SHP77 treated with DMSO at 0.1 percent for 48 hours (cell line): ENCODE data around the gene CTNS.
A peak's percentile ranks its signal among the peaks of the same experiment; 100 is the strongest.

Source experiments
- DNase-seq: peaks from one replicate; lab custom pipeline; 2025; lab: John Stamatoyannopoulos, UW

Gene CTNS

DNA sequence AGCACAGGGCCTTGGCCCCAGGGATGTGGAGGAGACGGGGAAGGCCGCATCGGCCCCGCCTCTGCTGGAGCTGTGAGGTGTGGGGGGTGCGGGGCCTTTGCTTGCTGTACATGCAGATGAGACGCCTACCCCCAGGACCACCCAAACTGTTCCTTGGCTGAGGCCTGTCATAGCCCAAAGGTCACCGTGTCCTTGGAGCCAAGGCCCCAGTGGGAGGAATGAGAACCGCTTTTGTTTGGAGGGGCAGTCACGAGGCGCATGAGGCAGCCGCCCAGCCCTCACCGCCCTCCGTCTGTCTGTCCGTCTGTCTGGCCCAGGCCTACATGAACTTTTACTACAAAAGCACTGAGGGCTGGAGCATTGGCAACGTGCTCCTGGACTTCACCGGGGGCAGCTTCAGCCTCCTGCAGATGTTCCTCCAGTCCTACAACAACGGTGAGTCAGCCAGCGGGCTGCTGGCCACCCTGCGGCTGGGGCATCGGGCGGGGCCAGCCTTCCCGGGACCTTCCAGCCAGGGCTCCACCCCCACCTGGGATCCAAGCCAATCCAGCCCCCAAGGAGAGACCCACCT, 23.1 kb downstream of the CTNS start:
- no peak for DNase-seq

DNA sequence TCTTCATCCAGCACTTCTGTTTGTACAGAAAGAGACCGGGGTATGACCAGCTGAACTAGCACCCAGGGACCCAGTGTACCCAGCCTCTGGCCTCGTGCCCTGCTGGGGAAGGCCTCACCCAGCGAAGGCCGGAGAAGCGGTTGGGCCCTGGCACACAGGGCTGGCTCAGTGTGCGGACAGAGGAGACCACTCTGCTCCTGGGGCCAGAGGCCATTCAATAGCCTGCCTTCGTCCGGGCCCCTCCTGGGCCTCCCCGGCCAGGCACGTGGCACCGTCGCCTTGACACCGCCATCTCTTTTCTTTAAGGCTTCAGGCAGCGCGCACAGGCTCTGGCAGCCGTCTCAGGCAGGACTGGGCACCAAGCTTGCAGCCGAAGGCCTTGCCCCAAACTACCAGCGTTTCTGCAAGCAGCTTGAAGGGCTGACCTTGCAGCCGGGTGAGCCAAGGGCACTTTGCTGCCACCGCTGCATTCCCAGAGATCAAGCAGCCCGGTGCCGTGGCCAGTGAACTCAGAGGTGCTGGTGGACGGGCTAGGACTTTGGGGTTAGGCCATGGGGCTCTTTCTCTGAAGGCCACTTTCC, 23.8 kb downstream of the CTNS start:
- no peak for DNase-seq

DNA sequence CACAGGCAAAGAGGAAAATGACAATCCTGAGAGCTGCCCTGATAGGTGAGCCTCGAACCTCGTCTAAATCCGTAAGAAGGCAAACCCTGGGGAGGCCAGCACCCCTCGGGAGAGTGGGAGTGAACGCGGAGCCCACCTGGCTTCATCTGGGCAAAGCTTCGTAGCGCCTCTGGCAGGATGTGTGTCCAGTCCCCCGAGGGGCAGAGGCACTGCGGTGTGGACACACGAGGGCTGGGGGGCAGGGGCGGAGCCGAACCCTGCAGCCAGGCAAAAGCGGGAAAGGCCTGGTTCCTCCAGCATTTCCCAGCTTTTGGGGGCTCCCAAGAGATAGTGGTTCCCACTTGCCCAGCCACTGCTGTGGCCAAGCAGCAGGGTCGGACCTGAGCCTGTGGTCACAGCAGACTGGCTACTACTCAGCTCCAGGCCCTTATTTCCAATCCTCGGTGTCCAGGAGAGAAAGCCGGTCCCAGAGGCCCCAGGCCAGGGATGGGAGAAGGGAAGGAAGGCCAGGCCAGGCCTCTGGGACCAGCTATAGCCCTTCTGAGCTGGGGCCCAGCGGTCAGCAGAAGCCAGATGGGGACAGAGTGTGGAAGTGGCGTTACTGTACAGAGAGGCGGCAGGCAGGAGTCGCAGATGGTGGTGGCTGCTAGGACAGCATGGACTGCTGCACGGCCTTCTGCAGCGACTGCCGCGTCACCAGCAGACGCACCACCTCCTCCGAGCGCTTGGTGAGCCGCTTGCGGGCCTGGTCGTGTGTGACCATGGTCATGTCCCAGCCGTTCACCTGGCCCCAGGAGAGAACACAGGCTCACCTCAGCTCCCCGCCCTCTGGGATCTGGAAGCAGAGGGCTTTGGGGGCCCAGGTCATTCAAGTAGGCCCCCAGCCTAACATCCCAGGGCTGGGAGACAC, 26.8 kb downstream of the CTNS start:
- DNase-seq, result no peak

DNA sequence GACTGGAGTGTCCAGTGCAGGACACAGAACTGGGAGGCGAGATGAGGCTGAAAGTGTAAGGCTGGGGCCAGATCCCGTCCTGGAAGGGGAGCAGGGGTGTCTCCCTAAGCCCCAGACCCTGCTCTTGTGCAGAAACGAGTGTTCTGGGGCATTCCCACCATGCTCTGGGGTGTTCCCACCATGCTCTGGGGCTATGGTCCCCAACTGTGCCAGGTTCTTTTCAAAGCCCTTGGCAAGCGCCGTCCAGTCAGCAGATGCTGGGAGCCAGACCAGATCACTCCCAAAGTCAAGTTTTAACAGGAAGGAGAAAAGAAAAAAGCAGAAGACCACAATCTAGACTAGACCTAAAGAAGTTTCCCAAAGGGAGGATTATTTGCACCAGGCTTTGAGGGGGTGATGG, 29.3 kb downstream of the CTNS start:
- DNase-seq, result no peak

DNA sequence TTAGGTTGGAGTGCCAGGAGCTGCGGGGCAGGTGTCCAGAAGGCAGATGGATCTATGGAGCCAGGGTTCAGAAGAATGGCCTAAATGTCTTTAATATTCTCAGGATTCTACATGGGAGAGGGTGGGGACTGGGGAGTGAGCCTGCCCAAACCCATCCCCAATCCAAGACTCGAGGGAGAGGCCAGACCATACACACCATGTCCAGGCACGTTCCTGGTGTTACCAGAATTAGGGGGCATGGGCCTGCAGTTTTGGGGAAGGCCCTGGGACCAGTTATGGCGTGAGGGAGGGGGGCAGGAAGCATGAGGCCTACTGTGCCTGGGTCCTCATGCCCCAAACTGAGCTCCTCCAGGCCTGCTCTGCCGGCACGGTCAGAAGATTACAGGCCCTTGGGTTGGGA, 30.0 kb downstream of the CTNS start:
- DNase-seq, result no peak

DNA sequence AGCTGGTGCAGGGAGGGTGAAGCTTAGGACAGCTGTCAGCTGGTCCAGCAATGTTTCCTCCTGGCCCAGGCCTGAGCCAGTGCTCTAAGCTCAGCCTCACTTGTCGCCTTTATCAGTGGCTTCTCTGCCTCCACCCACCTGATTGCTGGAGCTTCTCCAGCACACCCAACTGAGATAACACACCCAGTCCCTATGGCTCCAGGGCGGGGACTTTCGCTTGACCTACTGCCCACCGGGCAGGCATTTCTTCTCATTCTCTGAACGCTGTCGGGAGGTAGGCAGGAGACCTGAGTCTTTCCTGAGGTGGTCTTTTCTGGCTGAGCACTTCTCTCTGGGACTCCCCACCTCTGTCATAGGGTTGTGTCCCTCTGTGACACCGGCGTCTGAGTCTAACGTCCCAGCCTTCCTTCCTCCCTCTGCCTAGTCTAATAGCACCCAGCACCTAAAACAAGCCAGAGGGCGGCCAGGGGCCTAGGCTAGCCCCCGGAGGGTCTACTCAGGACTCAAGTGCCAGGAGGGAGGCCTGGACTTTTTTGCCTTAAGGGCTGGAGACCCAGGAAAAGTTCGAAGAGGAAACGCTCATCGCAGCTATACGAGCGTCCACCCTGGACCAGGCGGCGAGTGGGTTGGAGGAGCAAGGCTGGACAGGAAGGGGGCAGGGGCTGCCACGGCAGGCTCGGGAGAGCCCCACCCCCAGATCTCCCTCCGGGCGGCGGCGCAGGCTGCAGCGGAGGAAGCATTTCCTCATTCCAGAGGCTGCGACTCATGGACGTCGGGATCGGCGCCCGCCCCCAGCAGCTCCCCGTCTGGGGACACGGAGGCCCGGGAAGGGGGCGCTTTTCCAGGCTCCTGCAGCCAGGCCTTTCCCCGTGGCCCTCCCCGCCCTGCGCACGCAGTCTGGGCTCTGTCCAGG, 31.1 kb downstream of the CTNS start:
- no peak for DNase-seq

DNA sequence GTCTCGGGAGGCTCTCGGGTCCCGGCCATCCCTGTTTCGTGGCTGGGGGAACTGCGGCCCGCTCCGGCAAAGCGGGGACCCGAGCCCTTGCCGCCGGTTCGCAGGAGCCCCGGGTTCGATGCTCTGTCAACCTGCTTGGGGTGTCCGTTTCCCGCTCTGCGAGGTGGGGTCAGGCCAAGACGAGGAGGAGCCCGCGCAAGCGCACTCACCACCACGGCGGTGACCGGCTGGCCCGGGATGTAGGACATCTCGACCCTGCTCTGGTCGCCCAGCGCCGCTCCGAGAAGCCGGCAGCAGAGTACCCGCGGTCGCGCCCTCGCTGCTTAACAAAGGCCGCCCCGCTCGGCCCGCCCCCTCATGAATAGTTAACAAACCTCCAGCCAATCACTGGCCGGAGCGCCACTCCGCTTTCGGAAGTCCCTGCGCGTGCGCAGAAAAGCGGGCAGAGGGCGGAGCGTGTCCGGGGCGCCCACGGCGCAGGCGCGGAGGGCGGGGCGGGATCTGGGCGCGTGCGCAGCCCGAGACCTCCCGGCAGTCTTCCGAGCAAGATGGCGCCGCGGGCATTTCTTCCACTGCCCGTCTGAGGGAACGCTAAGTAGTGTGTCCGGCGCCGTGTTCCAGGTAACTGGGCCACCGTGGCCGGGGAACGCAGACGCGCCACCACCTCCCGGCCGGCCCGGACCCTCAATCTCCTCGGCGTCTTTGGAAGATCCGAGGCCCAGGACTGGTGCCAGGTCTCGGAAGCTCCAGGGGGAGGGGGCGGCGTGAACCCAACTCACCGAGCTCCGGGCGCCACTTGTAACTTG, 31.9 kb downstream of the CTNS start, which contains the start of the genes EMC6 and TAX1BP3:
Gene EMC6 (plus strand): TSS at position 534 of the 806 bp plus-strand sequence. CDS start 335 bp downstream, outside the sequence.
Gene TAX1BP3 (minus strand): TSS at position 300 of the 806 bp plus-strand sequence. CDS start 52 bp downstream, at position 248.
- DNase-seq, result peak; percentile 98

DNA sequence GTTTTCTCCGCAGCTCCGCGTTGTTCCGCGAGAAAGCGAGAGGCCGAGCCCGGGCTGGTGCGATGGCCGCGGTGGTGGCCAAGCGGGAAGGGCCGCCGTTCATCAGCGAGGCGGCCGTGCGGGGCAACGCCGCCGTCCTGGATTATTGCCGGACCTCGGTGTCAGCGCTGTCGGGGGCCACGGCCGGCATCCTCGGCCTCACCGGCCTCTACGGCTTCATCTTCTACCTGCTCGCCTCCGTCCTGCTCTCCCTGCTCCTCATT, 32.5 kb downstream of the CTNS start:
- DNase-seq, result no peak

DNA sequence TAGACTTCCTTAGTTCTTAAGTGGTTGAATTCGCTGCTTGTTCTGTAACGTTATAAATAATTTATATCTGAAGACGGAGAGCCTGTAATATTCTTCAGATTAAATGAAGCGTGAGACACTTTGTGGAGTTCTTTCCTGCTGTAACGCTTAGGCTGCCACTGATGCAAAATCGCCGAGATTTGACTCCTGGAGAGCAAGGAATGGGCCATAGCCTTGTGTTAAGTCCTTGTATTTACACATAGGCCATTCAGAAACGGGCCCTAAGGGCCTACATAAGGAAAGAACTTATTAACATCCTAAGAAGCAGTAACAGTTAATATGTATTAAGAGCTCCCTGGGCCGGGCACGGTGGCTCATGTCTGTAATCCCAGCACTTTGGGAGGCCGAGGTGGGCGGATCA, 33.0 kb downstream of the CTNS start:
- no peak for DNase-seq

DNA sequence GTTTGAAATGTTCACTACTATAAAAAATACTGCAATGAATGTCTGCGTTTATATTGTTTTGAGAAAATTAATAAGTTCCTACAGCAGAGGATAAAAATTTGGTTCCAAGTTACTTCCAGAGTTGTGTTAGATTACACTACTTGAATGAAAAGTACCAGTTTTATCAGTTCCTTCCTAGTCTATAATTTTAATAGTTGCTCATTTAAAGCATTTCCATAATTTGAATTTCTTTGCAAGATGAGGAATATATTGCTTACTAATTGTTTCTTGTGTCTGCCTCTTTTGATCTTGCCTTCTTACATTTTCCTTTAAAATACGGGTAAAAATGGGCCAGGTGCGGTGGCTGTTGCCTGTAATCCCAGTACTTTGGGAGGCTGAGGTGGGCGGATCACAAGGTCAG, 36.0 kb downstream of the CTNS start:
- no peak for DNase-seq

DNA sequence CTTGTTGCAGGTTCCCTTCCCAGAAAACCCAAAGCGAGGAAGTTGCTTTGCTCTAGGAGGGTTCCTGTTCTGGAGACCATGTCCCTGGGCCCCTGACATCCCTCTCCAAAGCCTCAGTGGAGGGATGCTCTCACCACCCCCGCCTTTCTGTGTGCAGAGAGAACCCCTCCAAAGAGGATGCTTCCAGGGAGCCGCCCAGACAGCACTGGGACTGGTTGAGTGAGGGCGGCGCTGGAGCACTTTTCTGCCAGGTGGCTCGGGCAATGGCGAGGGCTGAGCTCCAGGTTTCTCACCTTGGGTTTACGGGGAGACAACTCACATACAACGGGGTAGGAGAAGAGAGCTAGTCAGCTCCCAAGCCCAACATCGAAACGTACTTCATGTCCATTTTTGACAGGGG, 39.3 kb downstream of the CTNS start:
- no peak for DNase-seq

DNA sequence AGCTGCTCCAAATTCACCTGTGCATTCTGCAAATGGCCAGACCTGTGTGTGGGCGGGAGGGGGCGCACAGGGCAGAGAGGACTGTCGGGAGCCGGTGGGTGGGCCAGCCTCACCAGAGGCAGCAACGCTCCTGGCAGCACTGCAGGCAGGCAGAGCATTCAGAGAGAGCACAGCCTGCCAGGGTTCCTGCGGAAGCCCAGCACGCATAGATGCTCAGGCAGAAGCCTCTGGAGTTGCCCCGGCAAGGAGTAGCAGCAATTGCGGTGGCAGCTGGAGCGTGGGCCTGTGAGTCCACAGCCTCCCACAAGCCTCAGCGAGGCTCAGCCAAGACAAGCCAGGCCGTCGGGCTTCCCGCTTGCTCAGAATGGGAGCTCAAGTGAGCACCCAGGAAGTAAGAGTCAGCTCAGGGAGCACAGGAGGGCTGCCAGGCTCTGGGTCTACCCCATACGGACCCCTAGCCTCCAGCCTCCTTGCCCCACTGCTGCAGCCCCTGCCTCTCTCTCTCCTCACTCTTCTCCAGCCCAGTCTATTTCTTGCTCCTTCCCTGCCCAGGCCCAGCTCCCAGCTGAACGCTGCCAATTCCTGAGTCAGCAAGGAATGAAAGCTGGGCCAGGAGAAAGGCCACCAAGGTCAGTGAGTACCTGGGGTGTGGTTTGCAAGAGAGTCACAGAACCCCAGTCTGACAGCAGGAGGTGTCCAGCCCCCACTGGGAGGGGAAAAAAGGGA, 41.7 kb downstream of the CTNS start:
- DNase-seq, result peak; percentile 60

DNA sequence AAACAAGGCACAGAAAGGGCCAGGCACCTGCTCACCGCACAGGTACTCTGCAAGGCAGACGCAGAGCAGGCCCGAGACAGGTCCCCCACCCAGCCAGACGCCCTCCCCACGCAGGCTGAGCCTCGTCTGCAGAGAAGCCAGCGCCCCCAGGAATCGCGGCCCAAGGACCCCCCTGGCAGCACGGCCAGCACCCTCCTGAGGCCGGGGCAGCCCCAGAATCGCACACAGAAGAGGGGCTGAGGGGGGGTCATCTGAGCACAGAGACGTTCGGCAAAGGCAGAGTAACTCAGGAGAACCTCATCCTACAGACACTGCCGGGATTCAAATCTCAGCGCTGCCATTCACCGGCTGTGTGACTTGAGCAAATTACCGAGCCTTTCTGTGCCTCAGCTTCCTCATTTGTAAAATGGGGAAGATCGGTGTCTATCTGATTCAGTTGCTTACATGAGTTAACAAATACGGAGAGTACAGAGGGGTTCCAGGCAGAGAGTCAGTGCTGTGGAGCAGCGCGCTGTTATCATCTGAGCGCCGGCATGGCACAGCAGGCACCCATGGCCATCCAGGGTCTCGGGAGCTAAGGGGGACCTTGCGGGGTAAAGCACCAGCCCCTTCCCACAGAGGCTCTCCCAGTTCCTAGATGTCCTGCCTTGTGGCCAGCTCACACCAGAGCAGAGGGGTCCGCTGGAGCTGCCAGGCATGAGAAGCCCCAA, 42.4 kb downstream of the CTNS start:
- no peak for DNase-seq

DNA sequence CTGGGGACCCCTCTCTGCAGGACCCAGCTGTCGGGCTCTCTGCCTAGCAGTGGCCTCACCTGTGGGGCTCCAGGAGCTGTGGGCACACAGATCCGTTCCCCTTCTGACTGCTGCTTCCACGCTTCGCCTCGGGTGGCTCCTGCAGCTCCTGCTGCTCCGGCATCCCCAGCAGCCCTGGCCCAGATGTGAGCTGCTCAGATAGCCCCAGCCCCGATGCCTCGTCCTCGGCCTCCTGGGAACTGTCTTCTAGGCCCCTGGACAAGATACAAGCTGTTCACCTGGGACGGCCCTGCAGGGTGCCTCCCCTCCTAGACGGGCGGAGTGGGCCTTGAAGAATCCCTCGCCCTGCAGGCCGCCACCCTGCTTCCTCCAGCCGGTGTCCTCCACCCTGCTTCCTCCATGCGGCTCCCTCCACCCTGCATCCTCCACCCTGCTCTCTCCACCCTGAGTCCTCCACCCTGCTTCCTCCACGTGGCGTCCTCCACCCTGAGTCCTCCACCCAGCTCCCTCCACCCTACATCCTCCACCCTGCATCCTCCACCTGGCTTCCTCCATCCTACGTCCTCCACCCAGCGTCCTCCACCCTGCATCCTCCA, 43.1 kb downstream of the CTNS start:
- no peak for DNase-seq

DNA sequence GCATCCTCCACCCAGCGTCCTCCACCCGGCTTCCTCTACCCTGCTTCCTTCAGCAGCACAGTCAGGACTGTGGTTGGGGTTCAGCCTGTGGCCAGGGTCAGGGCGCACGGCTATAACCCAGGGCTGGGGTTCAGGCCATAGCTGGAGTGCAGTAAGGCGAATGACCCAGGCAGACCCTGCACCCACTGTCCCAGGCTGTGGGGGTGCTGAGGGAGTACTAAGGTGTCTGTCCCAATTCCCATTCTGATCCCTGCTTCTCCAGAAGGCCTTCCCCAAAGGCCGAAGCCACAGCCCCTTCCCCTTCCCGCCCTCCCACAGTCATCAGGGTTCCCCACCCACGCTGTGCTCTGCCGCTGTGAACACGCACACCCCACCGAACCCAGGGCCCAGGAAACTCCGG, 44.5 kb downstream of the CTNS start:
- no peak for DNase-seq

DNA sequence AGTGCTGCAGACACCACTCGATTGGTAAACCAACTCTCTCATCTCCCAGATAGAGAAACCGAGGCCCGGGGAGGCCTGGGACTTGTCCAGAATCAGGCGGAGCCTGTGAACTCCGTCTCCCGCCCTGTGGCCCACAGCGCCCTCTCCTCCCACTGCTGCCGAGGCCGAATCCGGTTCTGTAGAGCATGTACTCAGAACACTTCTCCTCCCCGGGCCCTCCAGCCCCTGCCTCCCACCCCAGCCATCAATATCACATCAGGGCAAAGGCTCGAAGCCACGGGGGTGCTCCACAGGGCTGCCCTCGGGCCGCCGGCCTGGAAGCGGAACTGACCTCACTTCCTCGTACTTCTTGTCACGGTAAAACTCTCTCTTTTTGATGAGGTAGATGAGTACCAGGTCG, 45.0 kb downstream of the CTNS start:
- DNase-seq, result no peak

DNA sequence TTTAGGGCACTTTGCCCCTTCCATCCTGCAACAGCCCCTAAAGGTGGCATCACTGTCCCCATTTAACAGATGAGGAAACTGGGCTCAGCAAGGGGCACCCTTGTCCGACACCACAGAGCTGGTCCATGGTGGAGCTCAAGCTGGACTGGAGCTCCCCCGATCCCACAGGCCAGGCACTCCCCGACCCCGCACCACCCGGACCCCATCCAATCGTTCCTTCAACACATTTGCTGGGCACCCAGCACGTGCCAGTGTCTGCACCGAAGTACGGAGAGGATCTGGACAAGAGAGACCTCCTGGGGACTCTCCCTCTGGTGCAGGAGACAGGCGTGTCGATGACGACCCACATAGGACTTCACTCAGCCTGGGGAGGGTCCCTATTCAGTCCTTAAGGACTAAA, 45.5 kb downstream of the CTNS start:
- no peak for DNase-seq

DNA sequence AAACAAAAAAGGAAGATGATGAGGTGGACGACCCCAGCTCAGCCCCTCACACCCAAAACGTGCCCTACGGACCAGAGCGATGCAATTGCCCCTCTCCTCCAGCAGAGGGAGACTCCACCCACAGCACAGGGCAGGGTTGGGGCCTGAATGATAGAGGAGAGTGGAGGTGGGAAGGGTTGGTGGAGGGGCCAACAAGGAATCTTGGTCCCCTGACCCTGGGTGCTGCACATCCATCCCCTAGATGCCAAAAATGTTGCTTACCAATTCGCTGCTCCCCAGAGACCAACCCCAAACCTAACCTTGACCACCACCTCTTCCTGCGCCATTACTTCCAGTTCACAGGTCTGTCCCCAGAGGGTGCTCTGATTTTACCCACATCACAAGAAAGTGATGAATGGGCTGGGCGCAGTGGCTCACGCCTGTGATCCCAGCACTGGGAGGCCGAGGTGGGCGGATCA, 46.5 kb downstream of the CTNS start:
- no peak for DNase-seq

DNA sequence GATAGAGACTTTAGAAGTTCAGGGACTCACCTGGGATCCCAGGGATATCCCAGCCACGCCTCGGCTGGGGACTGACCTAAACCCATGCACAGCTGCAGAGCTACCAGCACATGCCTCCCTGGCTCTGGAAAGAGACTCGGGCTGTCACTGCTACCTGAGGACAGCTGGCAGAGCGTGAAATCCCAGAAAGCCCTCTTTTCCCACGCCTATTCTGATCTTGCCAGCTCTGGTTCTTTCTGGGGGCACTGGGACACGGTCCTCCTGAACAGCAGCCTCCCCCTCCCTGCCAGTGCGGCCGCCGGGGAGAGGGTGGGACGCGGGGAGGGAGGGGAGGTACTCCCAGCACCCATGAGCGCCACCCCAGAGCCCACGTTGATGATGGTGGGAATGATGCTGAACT, 48.6 kb downstream of the CTNS start:
- DNase-seq, result no peak
